Nephron progenitor cell (in vitro differentiated cells): ENCODE data around the gene ABHD4.

Source experiments
- DNase-seq: peaks from one replicate; pipeline ENCODE4 v3.0.0; 2021
- H3K27ac Mint-ChIP-seq: 2 replicates; pipeline ENCODE4 v1.8.0; 2021; ENCODE audit warnings: mild to moderate bottlenecking, moderate library complexity, mixed read lengths
- H3K27me3 Mint-ChIP-seq: 2 replicates; pipeline ENCODE4 v1.8.0; 2021; ENCODE audit warnings: mild to moderate bottlenecking, low read depth, mixed read lengths; ENCODE audit not compliant: poor library complexity
- H3K36me3 Mint-ChIP-seq: 2 replicates; pipeline ENCODE4 v1.8.0; 2021; ENCODE audit warnings: low read depth, mixed read lengths
- H3K4me1 Mint-ChIP-seq: 2 replicates; pipeline ENCODE4 v1.8.0; 2021; ENCODE audit warnings: mixed read lengths
- H3K4me3 Mint-ChIP-seq: 2 replicates; pipeline ENCODE4 v1.8.0; 2021; ENCODE audit warnings: mild to moderate bottlenecking, moderate library complexity, mixed read lengths
- H3K9me3 Mint-ChIP-seq: 2 replicates; pipeline ENCODE4 v1.8.0; 2021; ENCODE audit warnings: mild to moderate bottlenecking, moderate library complexity, mixed read lengths
- TF ChIP-seq, protein P1 (sequence below): fragments of 200-600 bp; sonication (generic); IDR thresholded peaks from 2 replicates; pipeline ENCODE4 v1.5.0; 2021; ENCODE audit warnings: antibody characterized with exemption

The ABHD4 gene

DNA sequence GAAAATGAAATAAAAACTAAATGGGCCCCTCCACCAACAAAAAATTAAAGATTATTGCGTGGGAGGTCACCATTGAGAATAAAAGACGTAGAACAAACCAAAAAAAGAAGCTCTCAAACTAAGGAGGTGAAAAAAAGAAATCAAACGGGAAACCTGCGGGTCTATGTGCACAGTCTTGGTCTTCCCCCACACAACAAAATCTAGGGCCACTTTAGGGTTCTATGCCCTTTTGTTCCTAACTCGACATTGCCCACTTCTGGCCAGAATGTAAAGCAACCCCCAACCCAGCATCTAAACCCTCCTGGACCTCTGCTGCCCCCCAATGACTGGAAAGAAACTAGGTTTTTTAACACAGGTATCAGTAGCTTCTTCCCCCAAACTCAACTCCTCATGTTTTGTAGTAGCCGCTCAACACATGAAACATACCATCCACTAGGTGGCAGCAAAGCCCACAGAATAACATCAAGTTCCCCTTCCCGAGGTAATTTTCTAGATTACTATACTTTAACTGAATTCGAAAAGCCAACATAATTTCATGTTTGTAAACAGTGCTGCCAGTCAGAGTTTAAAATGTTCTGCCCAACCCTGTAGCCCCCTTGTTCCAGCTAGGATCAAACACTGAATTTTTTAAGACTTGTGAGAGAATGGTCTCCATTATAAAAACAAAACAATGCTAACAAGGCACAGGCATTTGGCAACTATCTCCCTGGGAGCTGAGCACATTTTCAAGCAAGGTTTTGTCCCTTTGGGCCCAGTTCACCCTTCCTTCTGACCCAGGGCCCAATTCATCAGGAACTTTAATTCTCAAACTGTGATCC is 27.8 kb upstream of the ABHD4 start:
- peaks cover 54% of the 10 kb centered on the region for H3K36me3 Mint-ChIP-seq
- peak; percentile 75 for DNase-seq
- H3K4me1 Mint-ChIP-seq: peaks cover 23% of the 10 kb centered on the region
- H3K27ac Mint-ChIP-seq: peak overlapping the region; percentile 89
- no peak overlapping the region for H3K4me3 Mint-ChIP-seq
- TF ChIP-seq, protein P1, sequence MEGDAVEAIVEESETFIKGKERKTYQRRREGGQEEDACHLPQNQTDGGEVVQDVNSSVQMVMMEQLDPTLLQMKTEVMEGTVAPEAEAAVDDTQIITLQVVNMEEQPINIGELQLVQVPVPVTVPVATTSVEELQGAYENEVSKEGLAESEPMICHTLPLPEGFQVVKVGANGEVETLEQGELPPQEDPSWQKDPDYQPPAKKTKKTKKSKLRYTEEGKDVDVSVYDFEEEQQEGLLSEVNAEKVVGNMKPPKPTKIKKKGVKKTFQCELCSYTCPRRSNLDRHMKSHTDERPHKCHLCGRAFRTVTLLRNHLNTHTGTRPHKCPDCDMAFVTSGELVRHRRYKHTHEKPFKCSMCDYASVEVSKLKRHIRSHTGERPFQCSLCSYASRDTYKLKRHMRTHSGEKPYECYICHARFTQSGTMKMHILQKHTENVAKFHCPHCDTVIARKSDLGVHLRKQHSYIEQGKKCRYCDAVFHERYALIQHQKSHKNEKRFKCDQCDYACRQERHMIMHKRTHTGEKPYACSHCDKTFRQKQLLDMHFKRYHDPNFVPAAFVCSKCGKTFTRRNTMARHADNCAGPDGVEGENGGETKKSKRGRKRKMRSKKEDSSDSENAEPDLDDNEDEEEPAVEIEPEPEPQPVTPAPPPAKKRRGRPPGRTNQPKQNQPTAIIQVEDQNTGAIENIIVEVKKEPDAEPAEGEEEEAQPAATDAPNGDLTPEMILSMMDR: peak; percentile 73
- no peaks in the 10 kb centered on the region for H3K27me3 Mint-ChIP-seq
- H3K9me3 Mint-ChIP-seq: no peaks in the 10 kb centered on the region

DNA sequence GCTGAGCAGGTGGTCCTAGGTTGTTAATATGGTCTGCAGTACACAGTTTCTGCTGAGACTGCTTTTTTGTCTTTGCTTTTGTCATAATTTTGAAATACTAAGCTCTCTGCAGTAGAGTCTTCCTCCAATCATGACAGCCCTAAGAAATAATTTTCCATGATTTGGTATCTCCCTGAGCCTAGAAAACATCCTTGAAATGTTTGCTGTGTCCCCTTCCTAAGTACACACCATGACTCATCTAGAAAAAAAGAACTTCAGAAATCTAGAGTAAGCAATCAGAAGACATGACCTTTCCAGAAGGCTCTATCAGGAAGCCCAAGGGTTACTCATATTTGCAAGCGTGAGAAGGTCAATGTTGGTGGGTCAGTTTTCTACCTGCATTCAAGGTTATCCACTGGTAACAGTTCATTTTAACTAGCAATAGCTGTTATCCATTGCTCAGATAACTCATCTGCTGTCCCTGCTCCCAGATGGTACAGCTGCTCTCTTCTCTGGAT is 25.5 kb upstream of the ABHD4 start:
- H3K4me3 Mint-ChIP-seq: no peak overlapping the region
- no peak overlapping the region for H3K27ac Mint-ChIP-seq
- H3K27me3 Mint-ChIP-seq: no peaks in the 10 kb centered on the region
- DNase-seq: no peak
- no peaks in the 10 kb centered on the region for H3K9me3 Mint-ChIP-seq
- TF ChIP-seq, protein P1: no peak
- peaks cover 69% of the 10 kb centered on the region for H3K36me3 Mint-ChIP-seq
- H3K4me1 Mint-ChIP-seq: peaks cover 18% of the 10 kb centered on the region

DNA sequence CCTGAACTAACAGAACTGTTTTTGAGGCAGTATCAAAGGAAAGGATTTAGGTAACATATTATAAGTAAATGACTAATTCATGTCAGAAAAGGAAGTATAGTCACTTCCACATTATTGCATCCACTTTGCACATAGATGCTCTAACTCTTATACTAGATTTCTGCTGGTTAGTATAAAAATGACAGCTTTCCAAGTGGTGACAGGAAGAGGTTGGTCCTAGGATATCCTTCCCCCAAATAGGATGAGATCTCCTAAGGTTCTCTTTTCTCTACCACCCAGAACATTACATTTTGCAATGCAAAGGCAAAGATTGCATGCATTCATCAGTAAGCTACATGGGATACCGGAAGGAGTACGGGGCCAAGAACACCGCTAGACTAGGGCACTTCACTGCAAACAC is 24.3 kb upstream of the ABHD4 start:
- Mint-ChIP-seq H3K27ac (no peak overlapping the region), H3K4me3 (no peak overlapping the region), H3K4me1 (peaks cover 11% of the 10 kb centered on the region), H3K36me3 (peaks cover 67% of the 10 kb centered on the region), H3K9me3 (no peaks in the 10 kb centered on the region), H3K27me3 (no peaks in the 10 kb centered on the region)
- DNase-seq: no peak
- TF ChIP-seq, protein P1: no peak

GRCh38 chr14:22577334-22577908 is 20.7 kb upstream of the ABHD4 start:
- no peak overlapping the region for H3K27ac Mint-ChIP-seq
- DNase-seq: no peak
- TF ChIP-seq, protein P1: no peak

GRCh38 chr14:22579236-22579635 is 18.9 kb upstream of the ABHD4 start:
- Mint-ChIP-seq H3K36me3 (peaks cover 57% of the 10 kb centered on the region), H3K9me3 (no peaks in the 10 kb centered on the region), H3K27me3 (no peaks in the 10 kb centered on the region), H3K4me3 (no peak overlapping the region), H3K27ac (peak overlapping the region; percentile 96), H3K4me1 (peaks cover 31% of the 10 kb centered on the region)
- TF ChIP-seq, protein P1: no peak
- DNase-seq: no peak

More at GRCh38 chr14:22577334-22577908, 20.7 kb upstream of the ABHD4 start:
- peaks cover 14% of the 10 kb centered on the region for H3K4me1 Mint-ChIP-seq
- H3K4me3 Mint-ChIP-seq: no peak overlapping the region
- peaks cover 64% of the 10 kb centered on the region for H3K36me3 Mint-ChIP-seq
- H3K27me3 Mint-ChIP-seq: no peaks in the 10 kb centered on the region
- H3K9me3 Mint-ChIP-seq: no peaks in the 10 kb centered on the region
